ENCODE results near the gene GABBR2.
A peak's percentile ranks its signal among the peaks of the same experiment; 100 is the strongest.
"Not testable (repeated sequence)": the region's sequence is repeated elsewhere in the genome, so short reads cannot be mapped to it uniquely, and the experiment has no call there.

The GABBR2 gene

GRCh38 chr9:98533866-98534265, 174.9 kb downstream of the GABBR2 start:
- DNase-seq: no peak

DNA sequence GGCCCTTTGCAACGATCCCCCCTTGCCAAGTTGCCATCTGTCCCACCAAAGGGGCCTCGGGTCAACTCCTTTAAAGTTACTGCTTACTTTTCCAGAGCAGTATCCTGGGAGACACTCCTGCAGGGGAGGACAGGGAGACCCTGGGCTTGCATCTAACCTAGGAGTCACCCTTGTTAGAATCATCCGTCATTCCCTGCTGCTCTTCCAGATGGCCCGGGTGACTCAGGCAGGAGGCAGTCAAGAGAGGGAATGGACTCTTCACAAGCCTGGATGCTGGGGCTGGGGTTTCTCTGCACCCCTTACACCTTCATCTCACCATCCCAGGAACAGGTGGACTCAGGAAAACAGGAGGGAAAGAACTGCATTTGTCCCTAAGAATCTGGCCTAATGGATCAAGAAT, 175.6 kb downstream of the GABBR2 start:
- peak; percentile 22 for DNase-seq

GRCh38 chr9:98532574-98532973, 176.2 kb downstream of the GABBR2 start:
- peak; percentile 24 for DNase-seq

GRCh38 chr9:98532147-98532546, 176.6 kb downstream of the GABBR2 start:
- DNase-seq: no peak

- no peak for DNase-seq
Measured at GRCh38 chr9:98530806-98531386, 177.8 kb downstream of the GABBR2 start.

GRCh38 chr9:98530275-98530674, 178.5 kb downstream of the GABBR2 start:
- no peak for DNase-seq

GRCh38 chr9:98529841-98530240, 178.9 kb downstream of the GABBR2 start:
- no peak for DNase-seq

GRCh38 chr9:98523231-98523901, 185.4 kb downstream of the GABBR2 start:
- peak; percentile 38 for DNase-seq

DNA sequence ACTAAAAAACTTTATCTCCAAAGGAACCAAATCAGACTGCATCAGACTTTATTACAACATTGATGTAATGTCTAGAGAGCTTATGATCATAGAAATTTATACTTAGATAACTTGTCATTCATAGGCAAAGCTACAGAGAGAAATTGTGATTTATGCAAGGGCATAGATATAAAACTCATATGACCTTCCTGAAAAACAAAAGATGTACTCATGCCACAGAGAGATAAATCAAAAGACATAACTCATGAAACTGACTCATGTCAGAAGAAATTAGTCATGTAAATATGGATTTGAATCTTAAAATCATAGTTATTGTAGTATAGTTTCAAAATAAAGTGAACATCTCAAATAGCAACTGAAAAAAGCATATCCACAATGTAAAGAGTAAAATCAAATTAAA, 186.2 kb downstream of the GABBR2 start:
- no peak for DNase-seq

- DNase-seq: peak; percentile 70
Measured at GRCh38 chr9:98521141-98521540, 187.6 kb downstream of the GABBR2 start.

DNA sequence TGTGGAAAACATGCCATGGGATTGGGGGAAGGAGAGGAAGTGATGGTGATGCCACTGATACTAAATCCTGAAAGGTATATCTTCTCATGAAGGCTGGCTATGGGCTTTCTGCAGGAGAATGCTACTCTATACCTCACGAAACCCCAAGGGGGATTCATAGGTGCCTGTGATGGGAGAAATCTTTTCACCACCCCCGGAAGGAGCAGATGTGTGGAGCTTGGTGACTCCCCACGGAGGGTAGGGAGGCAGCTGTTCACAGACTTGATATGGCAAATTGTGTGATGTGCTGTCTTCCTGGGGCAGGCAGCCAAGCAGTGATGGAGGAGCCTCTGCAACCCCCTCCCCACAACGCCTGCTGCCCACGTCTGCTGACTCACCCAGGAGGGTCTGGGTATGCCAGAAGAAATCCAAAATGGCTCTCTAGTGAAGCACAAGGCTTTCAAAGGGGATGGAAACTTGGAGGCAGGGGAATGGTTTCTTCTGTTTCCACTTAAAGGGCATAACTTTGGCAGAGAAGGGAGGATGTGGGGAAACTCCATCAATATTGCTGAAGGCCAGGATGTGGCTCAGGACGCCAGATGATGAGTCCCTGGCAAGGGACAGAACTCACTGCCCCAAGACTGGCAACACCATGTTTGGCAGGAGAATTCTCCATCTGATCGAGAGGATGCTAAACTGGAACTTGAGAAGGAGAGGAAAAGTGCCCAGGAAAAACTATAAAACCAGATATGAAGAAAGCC, 188.3 kb downstream of the GABBR2 start:
- peak; percentile 30 for DNase-seq

GRCh38 chr9:98519641-98520040, 189.1 kb downstream of the GABBR2 start:
- no peak for DNase-seq

- DNase-seq: no peak
Measured at GRCh38 chr9:98518556-98518955, 190.2 kb downstream of the GABBR2 start.

DNA sequence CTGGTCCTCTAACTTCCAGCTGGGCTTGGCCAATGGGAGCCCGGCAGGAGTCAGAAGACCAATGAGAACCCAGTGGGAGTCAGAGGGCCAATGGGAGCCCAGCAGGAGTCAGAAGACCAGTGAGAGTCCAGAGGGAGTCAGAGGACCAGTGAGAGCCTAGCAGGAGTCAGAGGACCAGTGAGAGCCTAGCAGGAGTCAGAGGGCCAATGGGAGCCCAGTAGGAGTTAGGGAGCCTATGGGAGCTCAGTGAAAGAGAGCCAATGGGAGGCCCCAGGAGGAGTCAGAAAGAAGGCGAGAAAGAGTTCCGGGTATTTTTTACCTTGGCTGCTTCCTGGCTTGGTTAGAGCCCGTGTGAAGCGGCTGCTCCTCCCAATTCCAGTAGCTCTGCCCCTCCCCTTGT, 191.0 kb downstream of the GABBR2 start:
- no peak for DNase-seq

GRCh38 chr9:98516897-98517503, 191.7 kb downstream of the GABBR2 start:
- DNase-seq: no peak

GRCh38 chr9:98516205-98516896, 192.4 kb downstream of the GABBR2 start:
- no peak for DNase-seq

DNA sequence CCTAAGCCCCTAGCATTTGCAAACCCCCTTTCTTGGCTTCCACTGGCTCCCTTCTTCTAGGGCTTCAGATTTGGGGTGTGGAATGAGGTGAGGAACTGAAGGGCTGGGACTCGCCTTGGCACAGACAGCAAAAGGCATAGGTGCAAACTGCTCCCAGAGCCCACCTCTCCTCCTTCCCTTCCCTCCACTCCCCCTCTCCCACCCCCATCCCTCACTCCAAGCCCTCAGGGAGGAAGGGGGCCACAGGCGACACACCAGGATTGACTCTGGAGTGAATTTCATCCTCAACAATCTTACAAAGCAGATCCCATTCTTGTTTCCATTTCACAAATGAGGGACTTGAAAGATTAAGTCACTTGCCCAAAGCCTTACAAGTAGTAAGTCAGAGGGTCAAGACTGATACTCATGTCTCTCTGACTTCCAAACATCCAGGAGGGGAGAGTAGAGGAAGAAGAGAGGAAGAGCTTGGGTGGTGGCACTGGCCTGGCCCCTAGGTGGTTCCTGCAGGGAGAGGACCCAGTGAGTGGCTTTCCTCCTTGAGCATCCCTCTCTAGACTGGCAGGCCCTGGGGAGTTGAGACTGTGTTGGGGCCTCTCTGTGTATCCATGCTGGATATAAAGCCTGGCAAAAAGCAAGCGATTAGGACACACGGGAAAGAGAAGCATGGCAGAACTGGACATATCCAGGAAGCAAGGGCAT, 193.1 kb downstream of the GABBR2 start:
- DNase-seq: no peak

- no peak for DNase-seq
Measured at GRCh38 chr9:98514841-98515240, 193.9 kb downstream of the GABBR2 start.

- DNase-seq: not testable (repeated sequence)
Measured at GRCh38 chr9:98508217-98508919, 200.4 kb downstream of the GABBR2 start.

- DNase-seq: no peak
Measured at GRCh38 chr9:98506422-98507054, 202.2 kb downstream of the GABBR2 start.
